Panc1 (cell line): ENCODE results near the gene KDM4E. TPM values are rescaled to one million over a fixed set of nuclear protein-coding genes. Genes with fewer than 3 reads are reported as not detected.
"Not testable (repeated sequence)": the region's sequence is repeated elsewhere in the genome, so short reads cannot be mapped to it uniquely, and the experiment has no call there.

Experiments used
- ATAC-seq: fragments of 200-7000 bp; cut with Tn5 transposase; 2 replicates; pipeline ENCODE4 v1.9.1; 2020; ENCODE audit warnings: mild to moderate bottlenecking, moderate library complexity
- BruUV-seq: library from RNA; stranded (reverse); fragments of 400-500 nt; replicated peaks from 2 replicates; lab custom pipeline; 2021; lab: Mats Ljungman, UMichigan
- CTCF ChIA-PET: fragments of 300-600 bp; sonication (Branson Sonifier 250); formaldehyde crosslinking; loops from one replicate; lab custom pipeline; 2022; ENCODE audit warnings: antibody characterized with exemption; lab: Charles Lee
- POLR2A ChIA-PET: fragments of 300-600 bp; sonication (Branson Sonifier 250); formaldehyde crosslinking; loops from one replicate; lab custom pipeline; 2022; ENCODE audit warnings: antibody characterized with exemption; lab: Charles Lee
- DNase-seq: peaks from one replicate; pipeline ENCODE4 v3.0.0-alpha.2; 2010; ENCODE audit warnings: low read depth, low spot score
- H3K27ac ChIP-seq: 2 replicates; pipeline ENCODE4 v1.5.1; 2011; ENCODE audit warnings: mild to moderate bottlenecking, low read length, inconsistent platforms
- H3K27me3 ChIP-seq: fragments of 200-500 bp; sonication (Bioruptor generic); 2 replicates; pipeline ENCODE4 v1.6.0; 2014; ENCODE audit warnings: low read length, inconsistent platforms; ENCODE audit not compliant: control insufficient read depth, insufficient read depth
- H3K36me3 ChIP-seq: fragments of 200-500 bp; sonication (Bioruptor generic); 2 replicates; pipeline ENCODE4 v1.5.1; 2014; ENCODE audit warnings: inconsistent platforms, mild to moderate bottlenecking, low read length, moderate library complexity; ENCODE audit not compliant: control insufficient read depth, insufficient read depth
- H3K4me1 ChIP-seq: 2 replicates; pipeline ENCODE4 v1.5.1; 2011; ENCODE audit warnings: inconsistent platforms, mild to moderate bottlenecking, low read length, moderate library complexity; ENCODE audit not compliant: control insufficient read depth, insufficient read depth
- H3K4me3 ChIP-seq, 2 experiments: 2 replicates each; pipeline ENCODE4 v1.5.1; 2011 to 2012; ENCODE audit warnings: low read depth in 2 of 2, low read length in 2 of 2, mild to moderate bottlenecking in 2 of 2, inconsistent platforms in 1 of 2, moderate library complexity in 1 of 2
- H3K9me3 ChIP-seq: fragments of 200-500 bp; sonication (Bioruptor generic); 2 replicates; pipeline ENCODE4 v1.5.1; 2014; ENCODE audit warnings: low read depth, mild to moderate bottlenecking, inconsistent platforms, low read length, moderate library complexity; ENCODE audit not compliant: control insufficient read depth, insufficient read depth
- POLR2AphosphoS5 ChIP-seq: IDR thresholded peaks from 2 replicates; pipeline ENCODE4 v1.6.1; 2012; ENCODE audit warnings: mild to moderate bottlenecking, low read depth, low read length, moderate library complexity
- REST ChIP-seq, 2 experiments: IDR thresholded peaks; 2 replicates each; pipeline ENCODE4 v1.6.1; 2011 to 2012; ENCODE audit warnings: low read depth in 2 of 2, control low read depth in 1 of 2, low read length in 1 of 2, mild to moderate bottlenecking in 1 of 2, moderate library complexity in 1 of 2; ENCODE audit not compliant: insufficient read depth in 1 of 2
- SIN3A ChIP-seq: IDR thresholded peaks from 2 replicates; pipeline ENCODE4 v1.6.1; 2012; ENCODE audit warnings: low read depth, mild to moderate bottlenecking, low read length, moderate library complexity, borderline replicate concordance; ENCODE audit not compliant: insufficient read depth
- TCF7L2 ChIP-seq: IDR thresholded peaks from 2 replicates; pipeline ENCODE4 v1.6.1; 2011; ENCODE audit warnings: mild to moderate bottlenecking, low read depth, low read length, inconsistent platforms
- in situ Hi-C: cut with HindIII; loops from 2 replicates; pipeline ENCODE4 v1.10.0; 2016; ENCODE audit warnings: low sequenced_read_pairs, low pct_unique_long_range_greater_than_20kb
- intact Hi-C: fragments of 100-400 bp; cut with micrococcal nuclease; formaldehyde crosslinking; loops from one replicate; pipeline ENCODE4 v1.10.0; 2022; ENCODE audit not compliant: unreplicated experiment
- total RNA-seq: library from RNA; stranded (reverse); gene quantifications from one replicate; pipeline ENCODE4 v1.2.1, GENCODE V29; 2021; ENCODE audit not compliant: unreplicated experiment
- TF ChIP-seq, protein P1 (sequence below): fragments of 450-650 bp; IDR thresholded peaks from 2 replicates; pipeline ENCODE4 v1.5.1; 2017; ENCODE audit warnings: mild to moderate bottlenecking

Gene KDM4E
- total RNA-seq, 1 experiment from 2014 or later: not detected

DNA sequence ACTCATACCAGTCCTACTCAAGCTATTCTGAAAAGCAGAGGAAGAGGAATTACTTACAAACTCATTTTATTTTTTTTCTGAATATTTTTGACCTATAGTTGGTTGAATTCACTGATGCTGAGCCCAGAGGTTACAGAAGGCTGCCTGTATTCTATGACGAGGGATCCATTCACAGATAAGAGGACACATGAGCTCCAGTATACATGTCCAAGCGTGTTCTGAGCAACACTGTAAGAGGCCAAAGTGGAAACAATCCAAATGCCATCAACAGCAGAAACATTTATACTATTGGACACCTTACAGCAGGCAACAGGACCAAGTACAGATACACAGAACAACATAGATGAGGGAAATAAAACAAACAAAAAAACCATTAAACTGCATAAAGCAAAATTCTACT lies 10.3 kb downstream of the KDM4E start:
- in situ Hi-C loops (no loop called here), intact Hi-C loops (no loop called here)
- H3K27ac ChIP-seq: no peak overlapping the region
- TF ChIP-seq, protein P1, sequence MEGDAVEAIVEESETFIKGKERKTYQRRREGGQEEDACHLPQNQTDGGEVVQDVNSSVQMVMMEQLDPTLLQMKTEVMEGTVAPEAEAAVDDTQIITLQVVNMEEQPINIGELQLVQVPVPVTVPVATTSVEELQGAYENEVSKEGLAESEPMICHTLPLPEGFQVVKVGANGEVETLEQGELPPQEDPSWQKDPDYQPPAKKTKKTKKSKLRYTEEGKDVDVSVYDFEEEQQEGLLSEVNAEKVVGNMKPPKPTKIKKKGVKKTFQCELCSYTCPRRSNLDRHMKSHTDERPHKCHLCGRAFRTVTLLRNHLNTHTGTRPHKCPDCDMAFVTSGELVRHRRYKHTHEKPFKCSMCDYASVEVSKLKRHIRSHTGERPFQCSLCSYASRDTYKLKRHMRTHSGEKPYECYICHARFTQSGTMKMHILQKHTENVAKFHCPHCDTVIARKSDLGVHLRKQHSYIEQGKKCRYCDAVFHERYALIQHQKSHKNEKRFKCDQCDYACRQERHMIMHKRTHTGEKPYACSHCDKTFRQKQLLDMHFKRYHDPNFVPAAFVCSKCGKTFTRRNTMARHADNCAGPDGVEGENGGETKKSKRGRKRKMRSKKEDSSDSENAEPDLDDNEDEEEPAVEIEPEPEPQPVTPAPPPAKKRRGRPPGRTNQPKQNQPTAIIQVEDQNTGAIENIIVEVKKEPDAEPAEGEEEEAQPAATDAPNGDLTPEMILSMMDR: no peak
- TF ChIP-seq SIN3A (no peak), REST (IDR thresholded peaks at IDR 0.05; ENCODE audit: insufficient read depth in 1 of 2, low read depth in 2 of 2, low read length in 1 of 2) (no peak), TCF7L2 (no peak), POLR2AphosphoS5 (no peak)
- ChIA-PET CTCF (no interaction called here), POLR2A (no interaction called here)
- H3K36me3 ChIP-seq: no peaks in the 10 kb centered on the region
- H3K4me1 ChIP-seq: no peaks in the 10 kb centered on the region
- DNase-seq: no peak
- H3K4me3 ChIP-seq: no peak overlapping the region
- H3K27me3 ChIP-seq: peaks cover 18% of the 10 kb centered on the region; the same call in 1 of the 2 replicates
- no peaks in the 10 kb centered on the region for H3K9me3 ChIP-seq
- ATAC-seq: no peak
- no TSS peak for BruUV-seq

- H3K36me3 ChIP-seq, CTCF ChIA-PET, intact Hi-C loops, H3K27ac ChIP-seq, DNase-seq, POLR2A ChIA-PET, H3K9me3 ChIP-seq, ATAC-seq, BruUV-seq, H3K4me3 ChIP-seq, in situ Hi-C loops, H3K4me1 ChIP-seq: not testable (repeated sequence)
- H3K27me3 ChIP-seq: peaks cover 18% of the 10 kb centered on the region; the same call in 1 of the 2 replicates
Observed at GRCh38 chr11:95037356-95038035, 12.4 kb downstream of the KDM4E start.

- ATAC-seq (no peak), DNase-seq (no peak)
- H3K4me1 ChIP-seq: no peaks in the 10 kb centered on the region
- intact Hi-C loops (no loop called here), in situ Hi-C loops (no loop called here)
- no peak overlapping the region for H3K4me3 ChIP-seq
- no peak overlapping the region for H3K27ac ChIP-seq
- H3K9me3 ChIP-seq: no peaks in the 10 kb centered on the region
- no TSS peak for BruUV-seq
- peaks cover 27% of the 10 kb centered on the region for H3K27me3 ChIP-seq
- TF ChIP-seq TCF7L2 (no peak), SIN3A (no peak), REST (IDR thresholded peaks at IDR 0.05; ENCODE audit: insufficient read depth in 1 of 2, low read depth in 2 of 2, low read length in 1 of 2) (no peak), POLR2AphosphoS5 (no peak)
- TF ChIP-seq, protein P1: no peak
- no peaks in the 10 kb centered on the region for H3K36me3 ChIP-seq
- ChIA-PET POLR2A (no interaction called here), CTCF (no interaction called here)
Observed at GRCh38 chr11:95042239-95042638, 17.2 kb downstream of the KDM4E start.
